Kidney (tissue), 14 donors: ENCODE results near the gene TMEM258. TPM values are rescaled to one million over a fixed set of nuclear protein-coding genes. Genes with fewer than 3 reads are reported as not detected.
A peak's percentile ranks its signal among the peaks of the same experiment; 100 is the strongest.

Experiments
- DNase-seq, 5 donors: peaks; one replicate each; pipeline ENCODE4 v3.0.0-alpha.2; 2013 to 2020
- FAIRE-seq: peaks from 2 replicates; lab custom pipeline; 2012; peaks lifted over from hg19 to GRCh38; lab: Jason Lieb, UNC
- H3K27ac ChIP-seq, 2 donors: one replicate each; pipeline ENCODE4 v1.7.0; 2013; ENCODE audit warnings: low read depth in 2 of 2, low read length in 2 of 2, inconsistent platforms in 1 of 2
- H3K27me3 ChIP-seq: one replicate; pipeline ENCODE4 v1.7.1; 2013; ENCODE audit warnings: low read length, inconsistent platforms; ENCODE audit not compliant: control insufficient read depth, insufficient read depth
- H3K36me3 ChIP-seq, 3 donors: one replicate each; pipeline versions ENCODE4 v1.7.0 to v1.7.1; 2013; ENCODE audit warnings: low read length in 3 of 3, control low read depth in 1 of 3, inconsistent platforms in 1 of 3; ENCODE audit not compliant: insufficient read depth in 3 of 3, control insufficient read depth in 2 of 3
- H3K4me1 ChIP-seq, 3 donors: one replicate each; pipeline versions ENCODE4 v1.7.0 to v1.7.1; 2013; ENCODE audit warnings: low read length in 3 of 3, inconsistent platforms in 1 of 3, low read depth in 1 of 3; ENCODE audit not compliant: control insufficient read depth in 2 of 3, insufficient read depth in 2 of 3
- H3K4me3 ChIP-seq, 3 donors: one replicate each; pipeline versions ENCODE4 v1.7.0 to v1.8.1; 2013; ENCODE audit warnings: low read length in 3 of 3, control low read depth in 1 of 3, inconsistent platforms in 1 of 3
- H3K9ac ChIP-seq, 3 donors: one replicate each; pipeline versions ENCODE4 v1.7.0 to v1.7.1; 2013; ENCODE audit warnings: low read length in 3 of 3, control low read depth in 1 of 3, inconsistent platforms in 1 of 3
- H3K9me3 ChIP-seq, 3 donors: one replicate each; pipeline versions ENCODE4 v1.7.0 to v1.7.1; 2013; ENCODE audit warnings: low read length in 3 of 3, control low read depth in 1 of 3, inconsistent platforms in 1 of 3; ENCODE audit not compliant: control insufficient read depth in 2 of 3, insufficient read depth in 1 of 3
- intact Hi-C: fragments of 100-400 bp; cut with DNase I; formaldehyde crosslinking; loops from one replicate; pipeline ENCODE4 v1.11.1; 2022
- polyA plus RNA-seq: library from polyadenylated mRNA; stranded (reverse); fragments of 350-450 nt; fragmentation: Illumina TruSeq; extraction: RNeasy Lipid Tissue Mini Kit (QIAGEN cat#74804); gene quantifications from one replicate; pipeline ENCODE4 v1.2.3, GENCODE V29; 2014; ENCODE audit warnings: low read depth, low replicate concordance; ENCODE audit not compliant: insufficient read depth
- total RNA-seq: library from RNA; stranded (reverse); fragmentation: NEBNext Ultra II Directional; extraction: Animal tissue kit (Norgen Biotek cat#: 25700); gene quantifications from one replicate; pipeline ENCODE4 v1.2.1, GENCODE V29; 2021
- TF ChIP-seq, protein P1 (sequence below): IDR thresholded peaks from 3 replicates; pipeline ENCODE4 v1.5.1; 2012; ENCODE audit warnings: mild to moderate bottlenecking, moderate library complexity, borderline replicate concordance; ENCODE audit not compliant: insufficient read depth; ENCODE audit errors: extremely low read depth
- donor health status: control.
- donor health status: control.
- donor health status: control.
- donor health status: control.
- donor health status: control.
- donor health status: DM: yes; HTN: yes; CAD: no.
- donor health status: Normal renal cell carcinoma (clear cell type).

Gene TMEM258
- total and polyA plus RNA-seq, 2 donors from 2014 or later = 92.1 to 228 TPM

DNA sequence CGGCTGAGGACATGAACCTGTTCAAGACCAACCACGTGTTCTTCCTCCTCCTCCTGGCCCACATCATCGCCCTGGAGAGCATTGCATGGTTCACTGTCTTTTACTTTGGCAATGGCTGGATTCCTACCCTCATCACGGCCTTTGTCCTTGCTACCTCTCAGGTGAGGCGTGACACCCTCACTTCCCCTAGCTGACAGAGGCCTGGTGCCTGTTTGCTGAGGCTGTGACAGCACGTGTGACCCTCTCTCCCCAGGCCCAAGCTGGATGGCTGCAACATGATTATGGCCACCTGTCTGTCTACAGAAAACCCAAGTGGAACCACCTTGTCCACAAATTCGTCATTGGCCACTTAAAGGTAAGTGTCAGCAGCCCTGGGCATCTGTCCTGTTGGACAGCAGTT lies 48.0 kb upstream of the TMEM258 start:
- Histone ChIP-seq H3K27ac (no peak overlapping the region), H3K9ac (no peak overlapping the region), H3K27me3 (no peaks in the 10 kb centered on the region), H3K36me3 (peaks cover 0 to 13% (median 6%) of the 10 kb centered on the region in 3 donors), H3K4me1 (peaks cover 0 to 3% (median 0%) of the 10 kb centered on the region in 3 donors), H3K4me3 (no peak overlapping the region), H3K9me3 (no peaks in the 10 kb centered on the region)
- TF ChIP-seq, protein P1, sequence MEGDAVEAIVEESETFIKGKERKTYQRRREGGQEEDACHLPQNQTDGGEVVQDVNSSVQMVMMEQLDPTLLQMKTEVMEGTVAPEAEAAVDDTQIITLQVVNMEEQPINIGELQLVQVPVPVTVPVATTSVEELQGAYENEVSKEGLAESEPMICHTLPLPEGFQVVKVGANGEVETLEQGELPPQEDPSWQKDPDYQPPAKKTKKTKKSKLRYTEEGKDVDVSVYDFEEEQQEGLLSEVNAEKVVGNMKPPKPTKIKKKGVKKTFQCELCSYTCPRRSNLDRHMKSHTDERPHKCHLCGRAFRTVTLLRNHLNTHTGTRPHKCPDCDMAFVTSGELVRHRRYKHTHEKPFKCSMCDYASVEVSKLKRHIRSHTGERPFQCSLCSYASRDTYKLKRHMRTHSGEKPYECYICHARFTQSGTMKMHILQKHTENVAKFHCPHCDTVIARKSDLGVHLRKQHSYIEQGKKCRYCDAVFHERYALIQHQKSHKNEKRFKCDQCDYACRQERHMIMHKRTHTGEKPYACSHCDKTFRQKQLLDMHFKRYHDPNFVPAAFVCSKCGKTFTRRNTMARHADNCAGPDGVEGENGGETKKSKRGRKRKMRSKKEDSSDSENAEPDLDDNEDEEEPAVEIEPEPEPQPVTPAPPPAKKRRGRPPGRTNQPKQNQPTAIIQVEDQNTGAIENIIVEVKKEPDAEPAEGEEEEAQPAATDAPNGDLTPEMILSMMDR = no peak
- intact Hi-C loops = no loop called here
- DNase-seq = peak in 1 of 5 donors; percentile 34
- FAIRE-seq = no peak

DNA sequence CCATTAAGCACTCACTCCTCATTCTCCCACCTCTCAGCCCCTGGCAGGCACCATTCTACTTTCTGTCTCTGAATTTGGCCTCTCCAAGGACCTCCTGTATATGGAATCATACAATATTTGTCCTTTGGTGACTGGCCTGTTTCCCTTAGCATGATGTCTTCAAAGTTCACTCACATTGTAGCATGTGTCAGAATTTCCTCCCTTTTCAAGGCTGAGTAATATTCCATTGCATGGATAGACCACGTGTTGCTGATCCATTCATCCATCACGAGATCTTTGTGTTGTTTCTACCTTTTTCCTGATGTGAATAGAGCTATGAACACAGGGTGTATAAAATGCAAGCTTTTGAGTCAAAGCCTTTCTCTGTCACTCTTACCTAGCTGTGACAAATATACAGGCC lies 47.3 kb upstream of the TMEM258 start:
- Histone ChIP-seq H3K4me3 (no peak overlapping the region), H3K27ac (no peak overlapping the region), H3K36me3 (peaks cover 0 to 13% (median 6%) of the 10 kb centered on the region in 3 donors), H3K9ac (no peak overlapping the region), H3K9me3 (no peaks in the 10 kb centered on the region), H3K4me1 (peaks cover 0 to 5% (median 0%) of the 10 kb centered on the region in 3 donors), H3K27me3 (no peaks in the 10 kb centered on the region)
- TF ChIP-seq, protein P1 = no peak
- FAIRE-seq = no peak
- DNase-seq = no peak
- intact Hi-C loops = no loop called here

DNA sequence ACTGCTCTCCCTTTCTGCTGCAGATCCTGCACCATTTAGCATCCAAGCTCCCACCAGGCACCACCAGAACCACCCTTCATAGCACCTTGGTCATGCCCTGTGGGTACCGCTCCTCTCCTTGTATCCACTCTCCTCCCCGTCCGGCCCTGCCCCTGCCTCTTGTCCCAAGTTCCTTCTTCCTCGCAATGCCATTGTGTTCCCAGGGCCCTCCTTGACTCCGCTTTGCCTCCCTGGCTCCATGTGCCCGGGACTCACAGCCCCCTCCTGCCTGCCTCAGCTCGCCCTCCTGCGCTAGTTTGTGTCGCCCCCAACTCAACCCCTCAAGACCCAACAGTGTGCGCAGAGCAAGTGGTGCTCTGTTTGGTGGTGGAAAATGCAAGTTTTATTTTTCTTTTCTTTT lies 46.5 kb upstream of the TMEM258 start:
- Histone ChIP-seq H3K27me3 (no peaks in the 10 kb centered on the region), H3K9me3 (no peaks in the 10 kb centered on the region), H3K9ac (no peak overlapping the region), H3K4me3 (no peak overlapping the region), H3K4me1 (peaks cover 0 to 9% (median 0%) of the 10 kb centered on the region in 3 donors), H3K36me3 (peaks cover 0 to 13% (median 6%) of the 10 kb centered on the region in 3 donors), H3K27ac (no peak overlapping the region)
- intact Hi-C loops = no loop called here
- FAIRE-seq = no peak
- DNase-seq = peak in 1 of 5 donors; percentile 54
- TF ChIP-seq, protein P1 = no peak

DNA sequence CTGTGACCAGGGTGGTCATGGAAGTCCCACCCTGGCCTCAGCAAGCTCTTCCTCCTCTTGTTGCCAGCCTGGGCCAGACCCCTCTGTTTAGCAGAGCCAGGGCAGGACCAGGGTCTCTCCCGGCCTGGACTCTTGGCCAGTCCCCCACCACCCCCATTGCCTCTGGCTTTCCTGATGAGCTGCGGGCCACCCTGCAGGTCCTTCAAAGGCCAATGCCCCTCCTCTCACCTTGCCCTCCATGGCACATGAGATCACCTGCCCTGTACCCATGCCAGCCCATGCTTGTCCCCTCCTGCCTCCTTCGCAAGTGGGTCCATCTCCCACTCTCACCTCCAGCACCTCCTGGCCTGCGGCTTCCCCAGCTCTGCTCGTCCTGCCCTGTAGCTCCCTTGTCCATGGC lies 46.1 kb upstream of the TMEM258 start:
- DNase-seq (peak in 1 of 5 donors; percentile 61), FAIRE-seq (no peak)
- Histone ChIP-seq H3K9me3 (no peaks in the 10 kb centered on the region), H3K9ac (no peak overlapping the region), H3K27ac (no peak overlapping the region), H3K4me3 (no peak overlapping the region), H3K4me1 (peaks cover 0 to 9% (median 0%) of the 10 kb centered on the region in 3 donors), H3K27me3 (no peaks in the 10 kb centered on the region), H3K36me3 (peaks cover 0 to 13% (median 6%) of the 10 kb centered on the region in 3 donors)
- intact Hi-C loops = no loop called here
- TF ChIP-seq, protein P1 = no peak
